Mammary microvascular endothelial cell (primary cell): ENCODE measurements around the gene UBE2L5. TPM values are rescaled to one million over a fixed set of nuclear protein-coding genes. Genes with fewer than 3 reads are reported as not detected.

Experiments used
- total RNA-seq: library from RNA; depleted of rRNA; stranded (reverse); fragments of >200 nt; gene quantifications from 2 replicates; pipeline ENCODE4 v1.2.3, GENCODE V29; 2015

UBE2L5 gene
- total RNA-seq, result 0.73 TPM in 1 of 2 replicates, not detected in the other

DNA sequence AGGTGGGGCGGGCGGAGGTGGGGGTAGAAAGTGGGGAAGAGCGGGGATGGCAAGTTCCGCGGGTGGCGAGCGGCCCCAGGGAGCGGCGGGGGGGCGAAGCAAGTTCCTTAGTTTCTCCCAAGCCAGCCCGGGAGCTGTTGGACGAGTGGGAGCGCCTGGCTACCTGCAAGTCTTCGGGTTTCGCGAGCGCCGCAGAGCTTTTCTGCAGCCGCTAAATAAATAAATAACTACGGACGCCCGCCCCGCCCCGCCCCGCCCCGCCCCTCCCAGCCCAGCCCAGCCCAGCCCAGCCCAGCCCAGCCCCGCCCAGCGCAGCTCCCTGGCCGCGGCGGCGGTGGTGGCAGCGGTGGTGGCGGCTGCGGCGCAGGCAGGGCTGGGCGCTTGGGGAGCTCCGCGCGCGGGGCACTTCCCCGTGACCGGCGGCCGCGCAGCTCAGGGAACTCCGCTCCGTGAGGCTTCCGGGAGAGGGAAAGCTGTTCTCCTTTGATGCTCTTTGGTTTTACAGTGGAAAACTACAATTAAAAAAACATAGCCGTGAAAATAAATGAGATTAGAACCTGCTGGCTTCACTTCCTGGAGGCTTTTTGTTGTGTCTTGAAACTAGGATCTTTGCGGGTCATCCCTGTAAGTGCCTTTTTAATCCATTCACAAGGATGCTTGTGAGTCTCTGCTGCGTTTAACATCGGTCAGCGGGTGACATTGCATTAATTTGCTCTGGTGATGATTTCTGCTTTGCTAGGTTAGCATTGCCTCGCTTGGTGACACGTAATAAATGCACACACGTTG is at the start of gene UBE2L5:
UBE2L5 (plus strand) TSS at position 440 of the 786 bp plus-strand sequence. CDS start 5,498 bp downstream, outside the sequence.

DNA sequence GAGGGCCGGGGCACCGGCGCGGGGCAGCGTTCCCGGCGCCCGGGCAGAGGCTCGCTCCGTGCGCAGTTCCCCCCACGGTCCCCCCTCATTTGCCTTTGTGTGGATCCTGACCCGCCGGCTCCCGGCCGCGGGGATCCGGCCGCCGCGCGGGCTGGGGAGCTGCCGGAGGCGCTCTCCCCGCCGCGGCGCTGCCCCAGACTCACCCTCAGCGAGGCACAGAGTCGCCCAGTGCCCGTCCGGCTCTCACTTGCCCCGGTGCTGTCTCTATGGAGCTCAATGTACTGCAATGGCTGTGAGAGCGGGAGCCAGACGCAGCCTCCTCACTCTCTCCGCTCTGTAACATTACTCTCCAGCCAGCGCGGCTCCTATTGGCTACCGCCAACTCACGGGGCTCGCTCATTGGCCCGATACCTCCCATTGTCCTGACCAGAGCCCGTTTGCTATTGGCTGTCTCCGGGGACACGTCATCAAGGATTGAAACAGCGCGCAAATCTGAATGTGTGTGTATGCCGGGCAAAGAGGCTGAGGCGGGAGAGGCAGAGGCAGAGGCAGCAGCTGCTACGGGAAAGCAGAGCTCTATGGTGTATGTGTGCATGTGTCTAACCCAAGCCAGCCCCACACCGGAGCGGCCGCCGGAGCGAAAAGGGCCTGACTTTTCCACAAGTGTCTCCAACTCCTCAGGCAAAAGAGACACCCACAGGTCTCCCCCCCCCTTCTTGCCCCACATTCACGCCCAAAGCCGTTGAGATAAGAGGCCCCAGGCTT is 43.5 kb downstream of the UBE2L5 start, which contains the start of gene HMGB1:
HMGB1 (minus strand) TSS at position 344 of the 765 bp plus-strand sequence. CDS start 2,256 bp downstream, outside the sequence.

Other genes with a start within 250 kb of the UBE2L5 start
- gene KATNAL1, start 114.9 kb upstream of the UBE2L5 start, total RNA-seq, result 12.9 and 13.4 TPM in 2 replicates
- gene HMGB1, start 43.4 kb downstream of the UBE2L5 start, total RNA-seq, result 616 and 704 TPM in 2 replicates
- 13.2 and 13.9 TPM in 2 replicates for gene USPL1, start 195.4 kb downstream of the UBE2L5 start, total RNA-seq